HepG2 (cell line): Measurements from ENCODE around the gene FBXO10.

Experiments
- CBFB ChIP-seq: sonication (generic); formaldehyde crosslinking; IDR thresholded peaks from 2 replicates; pipeline ENCODE4 v1.4.0; 2020; ENCODE audit warnings: missing genetic modification reagents
- HMG20B ChIP-seq: conservative IDR thresholded peaks from 2 replicates; pipeline ENCODE4 v1.6.1; 2016; ENCODE audit warnings: missing genetic modification reagents, missing compliant biosample characterization
- SP1 ChIP-seq, 2 experiments: fragments of 450-650 bp in 1 of 2; sonication (generic) in 1 of 2; formaldehyde crosslinking in 1 of 2; IDR thresholded peaks; 2 replicates each; pipeline versions ENCODE4 v1.4.0 to v1.6.1; 2016 to 2020; ENCODE audit warnings: missing genetic modification reagents in 1 of 2

- TF ChIP-seq SP1 (IDR thresholded peaks at IDR 0.05) (no peak), SP1 (CRISPR knock-in tag; IDR thresholded peaks at IDR 0.05) (no peak), CBFB (CRISPR knock-in tag) (no peak), HMG20B (CRISPR knock-in tag) (no peak)
Measured at GRCh38 chr9:37540634-37541033, 35.5 kb downstream of the FBXO10 start.
